Endodermal cell (in vitro differentiated cells): ENCODE measurements around the gene ID3. TPM values are rescaled to one million over a fixed set of nuclear protein-coding genes. Genes with fewer than 3 reads are reported as not detected.

Experiments used
- DNase-seq: peaks from one replicate; pipeline ENCODE4 v3.0.0-alpha.2; 2017
- H3K27ac ChIP-seq: 2 replicates; pipeline ENCODE4 v1.5.1; 2013; ENCODE audit warnings: mild to moderate bottlenecking, low read depth, low read length, moderate library complexity
- H3K27me3 ChIP-seq: 2 replicates; pipeline ENCODE4 v1.6.1; 2013; ENCODE audit warnings: mild to moderate bottlenecking, low read length, moderate library complexity; ENCODE audit not compliant: insufficient read depth, control insufficient read depth, poor library complexity, severe bottlenecking
- H3K36me3 ChIP-seq: 2 replicates; pipeline ENCODE4 v1.7.0; 2013; ENCODE audit warnings: mild to moderate bottlenecking, low read length, moderate library complexity; ENCODE audit not compliant: control insufficient read depth, insufficient read depth
- H3K4me1 ChIP-seq: one replicate; pipeline ENCODE4 v1.7.0; 2013; ENCODE audit warnings: low read length; ENCODE audit not compliant: control insufficient read depth, insufficient read depth
- H3K4me3 ChIP-seq: 2 replicates; pipeline ENCODE4 v1.5.1; 2013; ENCODE audit warnings: mild to moderate bottlenecking, low read length, moderate library complexity
- H3K9ac ChIP-seq: 2 replicates; pipeline ENCODE4 v1.6.1; 2013; ENCODE audit warnings: mild to moderate bottlenecking, low read length, moderate library complexity; ENCODE audit not compliant: poor library complexity, severe bottlenecking; ENCODE audit errors: extremely low read depth
- H3K9me3 ChIP-seq: 2 replicates; pipeline ENCODE4 v1.6.1; 2013; ENCODE audit warnings: mild to moderate bottlenecking, low read length, moderate library complexity; ENCODE audit not compliant: control insufficient read depth
- H3K27ac Mint-ChIP-seq: 2 replicates; pipeline ENCODE4 v1.8.0; 2020; ENCODE audit warnings: mixed read lengths
- H3K27me3 Mint-ChIP-seq: 2 replicates; pipeline ENCODE4 v1.8.0; 2021; ENCODE audit warnings: mild to moderate bottlenecking, mixed read lengths; ENCODE audit not compliant: insufficient read depth
- H3K36me3 Mint-ChIP-seq: 2 replicates; pipeline ENCODE4 v1.8.0; 2020; ENCODE audit warnings: low read depth, mixed read lengths
- H3K4me1 Mint-ChIP-seq: 2 replicates; pipeline ENCODE4 v1.8.0; 2020; ENCODE audit warnings: mixed read lengths
- H3K4me3 Mint-ChIP-seq: 2 replicates; pipeline ENCODE4 v1.8.0; 2020; ENCODE audit warnings: mild to moderate bottlenecking, moderate library complexity, mixed read lengths
- H3K9me3 Mint-ChIP-seq: 2 replicates; pipeline ENCODE4 v1.8.0; 2020; ENCODE audit warnings: mild to moderate bottlenecking, mixed read lengths
- CTCF ChIP-seq: fragments of 200-600 bp; sonication (generic); conservative IDR thresholded peaks from 2 replicates; pipeline ENCODE4 v1.5.0; 2021; ENCODE audit warnings: antibody characterized with exemption, mild to moderate bottlenecking
- WGBS, 2 experiments: methylation state at CpG; one replicate each; pipeline versions ENCODE4 v1.1.5 to v1.1.7; 2013; ENCODE audit warnings: missing lambda C conversion rate in 2 of 2, mixed read lengths in 1 of 2; ENCODE audit not compliant: insufficient coverage in 1 of 2, insufficient read length in 1 of 2; 5-methylcytosine and 5-hydroxymethylcytosine counted together
- total RNA-seq, 2 donors: library from RNA; stranded (reverse); fragmentation: NEBNext Ultra II Directional in 1 of 2; extraction: Animal tissue kit (Norgen Biotek cat#: 25700) in 1 of 2; gene quantifications; 2 replicates in 1 of 2; 3 replicates in 1 of 2; pipeline ENCODE4 v1.2.1, GENCODE V29; 2021

Gene ID3
- total RNA-seq, 2 donors from 2014 or later, result 281 to 338 TPM

GRCh38 chr1:23591460-23592208, 32.3 kb upstream of the ID3 start:
- Histone ChIP-seq H3K36me3 (no peaks in the 10 kb centered on the region), H3K27me3 (no peaks in the 10 kb centered on the region), H3K4me3 (no peak overlapping the region), H3K27ac (peak overlapping the region; percentile 25), H3K4me1 (peaks cover 16% of the 10 kb centered on the region), H3K9me3 (no peaks in the 10 kb centered on the region), H3K9ac (no peak overlapping the region)
- Mint-ChIP-seq H3K9me3 (no peaks in the 10 kb centered on the region), H3K4me1 (peaks cover 65% of the 10 kb centered on the region), H3K27me3 (no peaks in the 10 kb centered on the region), H3K27ac (no peak overlapping the region), H3K4me3 (no peak overlapping the region), H3K36me3 (no peaks in the 10 kb centered on the region)
- 83 to 100% methylated on average over 1 to 15 of the region's 15 CpGs for WGBS, 2 experiments
- no peak for TF ChIP-seq CTCF
- DNase-seq, result no peak

GRCh38 chr1:23590058-23590783, 30.9 kb upstream of the ID3 start:
- DNase-seq, result no peak
- H3K9me3 Mint-ChIP-seq, result no peaks in the 10 kb centered on the region
- no peak overlapping the region for H3K4me3 ChIP-seq
- no peaks in the 10 kb centered on the region for H3K9me3 ChIP-seq
- WGBS, 2 experiments, result 90 to 91% methylated on average over 3 to 4 of the region's 4 CpGs
- no peak for TF ChIP-seq CTCF
- peaks cover 13% of the 10 kb centered on the region for H3K4me1 ChIP-seq
- no peak overlapping the region for H3K27ac Mint-ChIP-seq
- no peaks in the 10 kb centered on the region for H3K36me3 Mint-ChIP-seq
- no peaks in the 10 kb centered on the region for H3K36me3 ChIP-seq
- no peaks in the 10 kb centered on the region for H3K27me3 Mint-ChIP-seq
- H3K9ac ChIP-seq, result no peak overlapping the region
- H3K27ac ChIP-seq, result no peak overlapping the region
- peaks cover 58% of the 10 kb centered on the region for H3K4me1 Mint-ChIP-seq
- no peak overlapping the region for H3K4me3 Mint-ChIP-seq
- H3K27me3 ChIP-seq, result no peaks in the 10 kb centered on the region

GRCh38 chr1:23589585-23589986, 30.3 kb upstream of the ID3 start:
- H3K27ac Mint-ChIP-seq, result no peak overlapping the region
- WGBS, 2 experiments, result 86 to 95% methylated on average over 4 to 5 of the region's 5 CpGs
- H3K4me3 ChIP-seq, result no peak overlapping the region

More at GRCh38 chr1:23589585-23589986, 30.3 kb upstream of the ID3 start:
- H3K4me1 Mint-ChIP-seq, result peaks cover 53% of the 10 kb centered on the region
- no peak overlapping the region for H3K27ac ChIP-seq
- H3K36me3 Mint-ChIP-seq, result no peaks in the 10 kb centered on the region
- no peaks in the 10 kb centered on the region for H3K27me3 ChIP-seq
- H3K27me3 Mint-ChIP-seq, result no peaks in the 10 kb centered on the region
- no peaks in the 10 kb centered on the region for H3K9me3 Mint-ChIP-seq
- no peaks in the 10 kb centered on the region for H3K9me3 ChIP-seq
- H3K36me3 ChIP-seq, result no peaks in the 10 kb centered on the region
- no peak for DNase-seq
- no peak overlapping the region for H3K4me3 Mint-ChIP-seq
- TF ChIP-seq CTCF, result no peak
- no peak overlapping the region for H3K9ac ChIP-seq
- H3K4me1 ChIP-seq, result peaks cover 13% of the 10 kb centered on the region
